ENCODE results near the gene CFH. TPM values are rescaled to one million over a fixed set of nuclear protein-coding genes. Genes with fewer than 3 reads are reported as not detected.
A peak's percentile ranks its signal among the peaks of the same experiment; 100 is the strongest.

The CFH gene
- total RNA-seq, 1 donor from 2014 or later = 8.8 TPM

DNA sequence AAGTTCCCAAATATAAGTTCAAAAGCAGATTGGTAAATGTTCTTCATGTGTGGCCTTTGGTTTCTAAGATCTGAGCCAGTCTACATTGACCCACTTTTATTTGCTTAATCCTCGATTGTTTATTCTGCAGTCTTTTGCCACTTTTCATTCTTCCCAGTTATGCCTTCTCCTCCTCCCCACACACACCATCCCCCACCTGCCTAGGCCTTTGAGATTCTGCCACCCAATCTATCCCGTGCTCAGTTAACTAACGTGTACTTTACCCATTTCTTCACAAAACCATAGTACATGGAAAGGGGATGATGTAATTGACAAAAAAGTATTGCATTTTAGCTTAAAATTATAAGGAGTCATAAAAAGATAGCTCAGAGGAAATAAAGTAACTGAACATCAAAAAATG lies 3.7 kb downstream of the CFH start:
- Mint-ChIP-seq H3K36me3 (no peaks in the 10 kb centered on the region), H3K27ac (no peak overlapping the region), H3K4me1 (peaks cover 14% of the 10 kb centered on the region), H3K27me3 (ENCODE audit: low read depth) (no peaks in the 10 kb centered on the region), H3K9me3 (no peaks in the 10 kb centered on the region), H3K4me3 (no peak overlapping the region)
- no peak for TF ChIP-seq CTCF (IDR thresholded peaks at IDR 0.05; ENCODE audit: unreplicated experiment)
- no peak for DNase-seq (ENCODE audit: low spot score in 2 of 2, unreplicated experiment in 2 of 2)

DNA sequence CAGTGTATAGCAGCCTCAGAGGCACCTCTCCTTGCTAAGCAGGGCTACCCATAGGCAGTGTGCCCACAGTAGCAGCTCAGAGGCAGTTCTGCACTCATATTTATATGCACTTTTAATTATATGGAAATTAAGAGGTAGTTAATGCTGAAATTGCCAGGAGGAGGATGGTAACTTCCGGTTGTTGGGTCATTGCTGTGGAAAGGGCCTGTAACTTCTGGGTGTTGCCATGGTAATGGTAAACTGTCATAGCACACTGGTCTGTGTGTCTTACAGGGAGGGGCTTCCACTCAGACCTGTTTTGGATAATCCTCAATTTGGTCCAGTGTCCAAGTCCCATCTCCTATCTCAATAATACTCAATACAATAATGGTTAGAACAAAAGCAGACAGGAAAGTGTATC lies 7.6 kb downstream of the CFH start:
- Mint-ChIP-seq H3K9me3 (no peaks in the 10 kb centered on the region), H3K27me3 (ENCODE audit: low read depth) (no peaks in the 10 kb centered on the region), H3K4me1 (peaks cover 5% of the 10 kb centered on the region), H3K36me3 (no peaks in the 10 kb centered on the region), H3K4me3 (no peak overlapping the region), H3K27ac (no peak overlapping the region)
- TF ChIP-seq CTCF (IDR thresholded peaks at IDR 0.05; ENCODE audit: unreplicated experiment) = no peak
- no peak for DNase-seq (ENCODE audit: low spot score in 2 of 2, unreplicated experiment in 2 of 2)

DNA sequence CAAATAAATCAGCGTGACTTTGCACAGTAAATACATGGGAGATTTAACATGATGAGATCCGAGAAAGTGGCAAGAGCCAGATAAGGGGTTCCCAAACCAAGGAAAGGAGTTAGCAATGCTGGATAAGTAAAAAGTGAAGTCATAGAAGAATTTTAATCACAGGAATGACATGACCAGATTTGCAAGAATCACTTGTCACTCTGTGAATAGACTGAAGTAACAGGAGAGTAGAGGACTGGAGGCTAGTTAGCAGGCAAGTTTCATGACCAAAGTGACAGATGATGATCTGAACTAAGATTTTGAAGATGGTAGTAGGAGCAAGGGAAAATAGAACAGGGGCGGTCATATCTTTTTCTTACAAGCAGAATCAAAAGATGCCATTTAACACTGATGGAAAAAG lies 8.4 kb downstream of the CFH start:
- Mint-ChIP-seq H3K4me3 (no peak overlapping the region), H3K9me3 (no peaks in the 10 kb centered on the region), H3K27me3 (ENCODE audit: low read depth) (no peaks in the 10 kb centered on the region), H3K4me1 (peaks cover 5% of the 10 kb centered on the region), H3K36me3 (no peaks in the 10 kb centered on the region), H3K27ac (no peak overlapping the region)
- TF ChIP-seq CTCF (IDR thresholded peaks at IDR 0.05; ENCODE audit: unreplicated experiment) = no peak
- DNase-seq (ENCODE audit: low spot score in 2 of 2, unreplicated experiment in 2 of 2) = no peak

- H3K27me3 Mint-ChIP-seq (ENCODE audit: low read depth) = no peaks in the 10 kb centered on the region
- peak; percentile 71 for TF ChIP-seq CTCF (IDR thresholded peaks at IDR 0.05; ENCODE audit: unreplicated experiment)
- no peaks in the 10 kb centered on the region for H3K9me3 Mint-ChIP-seq
- no peak overlapping the region for H3K27ac Mint-ChIP-seq
- peak overlapping the region; percentile 27 for H3K4me3 Mint-ChIP-seq
- peaks cover 5% of the 10 kb centered on the region for H3K4me1 Mint-ChIP-seq
- DNase-seq (ENCODE audit: low spot score in 2 of 2, unreplicated experiment in 2 of 2) = no peak
- H3K36me3 Mint-ChIP-seq = no peaks in the 10 kb centered on the region
Observed at GRCh38 chr1:196660852-196661251, 9.0 kb downstream of the CFH start.

- Mint-ChIP-seq H3K9me3 (no peaks in the 10 kb centered on the region), H3K4me1 (peaks cover 5% of the 10 kb centered on the region), H3K36me3 (no peaks in the 10 kb centered on the region), H3K27me3 (ENCODE audit: low read depth) (no peaks in the 10 kb centered on the region), H3K4me3 (no peak overlapping the region), H3K27ac (no peak overlapping the region)
- no peak for DNase-seq (ENCODE audit: low spot score in 2 of 2, unreplicated experiment in 2 of 2)
- TF ChIP-seq CTCF (IDR thresholded peaks at IDR 0.05; ENCODE audit: unreplicated experiment) = no peak
Observed at GRCh38 chr1:196661345-196661744, 9.5 kb downstream of the CFH start.

DNA sequence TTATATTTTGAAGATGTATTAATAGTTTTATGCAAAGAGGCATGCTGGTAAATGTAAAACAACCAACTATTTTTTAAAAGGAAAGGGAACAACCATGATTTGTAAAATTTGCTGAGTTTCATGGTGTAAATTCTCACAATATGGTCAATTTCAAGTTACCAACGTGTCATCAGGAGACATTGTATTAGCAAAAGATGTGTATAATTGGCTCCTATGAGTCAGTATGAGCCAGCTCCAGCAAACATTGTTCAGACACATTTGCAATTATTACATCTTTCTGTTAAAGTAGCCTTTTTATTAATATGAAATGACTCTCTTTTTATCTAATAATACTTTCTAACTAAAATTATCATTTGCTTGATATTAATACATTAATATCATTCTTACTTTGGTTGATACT lies 15.3 kb downstream of the CFH start:
- no peak overlapping the region for H3K4me3 Mint-ChIP-seq
- H3K36me3 Mint-ChIP-seq = peaks cover 2% of the 10 kb centered on the region
- no peak overlapping the region for H3K27ac Mint-ChIP-seq

More for the DNA sequence above, 15.3 kb downstream of the CFH start:
- no peak for TF ChIP-seq CTCF (IDR thresholded peaks at IDR 0.05; ENCODE audit: unreplicated experiment)
- Mint-ChIP-seq H3K4me1 (no peaks in the 10 kb centered on the region), H3K27me3 (ENCODE audit: low read depth) (no peaks in the 10 kb centered on the region), H3K9me3 (peaks cover 18% of the 10 kb centered on the region)
- no peak for DNase-seq (ENCODE audit: low spot score in 2 of 2, unreplicated experiment in 2 of 2)
